Caco-2 (cell line): ENCODE results near the gene CLDN22. TPM values are rescaled to one million over a fixed set of nuclear protein-coding genes. Genes with fewer than 3 reads are reported as not detected.

Source experiments
- BruUV-seq: library from RNA; stranded (reverse); fragments of 400-500 nt; replicated peaks from 2 replicates; lab custom pipeline; 2021; lab: Mats Ljungman, UMichigan
- CTCF ChIA-PET: fragments of 300-600 bp; sonication (Branson Sonifier 250); formaldehyde crosslinking; loops from one replicate; lab custom pipeline; 2022; ENCODE audit warnings: antibody characterized with exemption; lab: Charles Lee
- POLR2A ChIA-PET: fragments of 300-600 bp; sonication (Branson Sonifier 250); formaldehyde crosslinking; loops from one replicate; lab custom pipeline; 2022; ENCODE audit warnings: antibody characterized with exemption; lab: Charles Lee
- DNase-seq, 2 experiments: peaks; one replicate each; pipeline versions ENCODE4 v3.0.0 to v3.0.0-alpha.2; 2020 to 2022
- H3K27me3 ChIP-seq: replicated peaks from 2 replicates; pipeline ENCODE4 v1.6.0; 2011; ENCODE audit warnings: low read length; ENCODE audit not compliant: control insufficient read depth, insufficient read depth
- H3K36me3 ChIP-seq: 2 replicates; pipeline ENCODE4 v1.5.1; 2011; ENCODE audit warnings: low read length; ENCODE audit not compliant: control insufficient read depth, insufficient read depth
- H3K4me1 ChIP-seq: fragments of 250-450 bp; sonication (Bioruptor Pico); 2 replicates; pipeline ENCODE4 v1.5.1; 2020; ENCODE audit warnings: mild to moderate bottlenecking
- H3K4me3 ChIP-seq: 2 replicates; pipeline ENCODE4 v1.5.1; 2011; ENCODE audit warnings: low read depth, mild to moderate bottlenecking, control low read depth, low read length
- H3K9me3 ChIP-seq: fragments of 250-450 bp; sonication (Bioruptor Pico); 2 replicates; pipeline ENCODE4 v1.5.1; 2020; ENCODE audit warnings: mild to moderate bottlenecking, moderate library complexity
- H3K27ac Mint-ChIP-seq: one replicate; pipeline ENCODE4 v1.8.0; 2022; ENCODE audit warnings: mixed read lengths; ENCODE audit not compliant: unreplicated experiment
- H3K27me3 Mint-ChIP-seq: one replicate; pipeline ENCODE4 v1.8.0; 2022; ENCODE audit warnings: mixed read lengths; ENCODE audit not compliant: insufficient read depth, unreplicated experiment
- H3K36me3 Mint-ChIP-seq: one replicate; pipeline ENCODE4 v1.8.0; 2022; ENCODE audit warnings: mild to moderate bottlenecking, mixed read lengths; ENCODE audit not compliant: insufficient read depth, unreplicated experiment
- H3K4me1 Mint-ChIP-seq: one replicate; pipeline ENCODE4 v1.8.0; 2022; ENCODE audit warnings: low read depth, mixed read lengths; ENCODE audit not compliant: unreplicated experiment
- H3K4me3 Mint-ChIP-seq: one replicate; pipeline ENCODE4 v1.8.0; 2022; ENCODE audit warnings: mild to moderate bottlenecking, moderate library complexity, mixed read lengths; ENCODE audit not compliant: unreplicated experiment
- H3K9me3 Mint-ChIP-seq: one replicate; pipeline ENCODE4 v1.8.0; 2022; ENCODE audit warnings: mixed read lengths; ENCODE audit not compliant: unreplicated experiment
- intact Hi-C: fragments of 100-400 bp; cut with micrococcal nuclease; formaldehyde crosslinking; loops from one replicate; pipeline ENCODE4 v1.10.0; 2022; ENCODE audit not compliant: unreplicated experiment
- total RNA-seq: library from RNA; stranded (reverse); gene quantifications from 2 replicates; pipeline ENCODE4 v1.2.3, GENCODE V29; 2022
- TF ChIP-seq, protein P1 (sequence below), 2 experiments: fragments of 200-600 bp in 1 of 2; IDR thresholded peaks; 1 replicate in 1 of 2; 2 replicates in 1 of 2; pipeline versions ENCODE4 v1.5.1 to v1.8.0; 2011 to 2022; ENCODE audit warnings: antibody characterized with exemption in 1 of 2, control low read depth in 1 of 2, inconsistent platforms in 1 of 2, low read depth in 1 of 2, low read length in 1 of 2, mild to moderate bottlenecking in 1 of 2, moderate library complexity in 1 of 2; ENCODE audit not compliant: insufficient read depth in 1 of 2, severe bottlenecking in 1 of 2, unreplicated experiment in 1 of 2

Gene CLDN22
- total RNA-seq, 1 experiment from 2014 or later: not detected

DNA sequence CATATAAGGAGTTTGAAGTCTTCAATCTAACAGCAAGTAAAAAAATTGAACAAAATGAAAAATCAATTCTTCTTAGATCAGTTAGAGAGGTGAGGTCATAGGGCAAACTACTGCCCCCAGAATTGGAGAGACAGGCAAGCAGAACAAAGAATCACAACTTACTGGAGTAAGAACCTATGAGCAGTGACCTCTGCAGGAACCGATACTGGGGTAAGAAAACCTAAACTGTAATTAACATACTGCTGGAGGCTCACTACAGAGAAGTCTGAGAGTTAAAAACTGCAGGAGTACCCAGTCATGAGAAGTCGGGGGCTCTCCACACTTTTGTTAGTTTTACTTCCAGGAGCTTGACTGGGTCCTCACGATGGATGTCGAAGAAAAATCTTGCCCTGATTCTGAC is 16.0 kb downstream of the CLDN22 start:
- ChIA-PET CTCF (no interaction called here), POLR2A (no interaction called here)
- Mint-ChIP-seq H3K36me3 (peaks cover 74% of the 10 kb centered on the region), H3K4me1 (no peaks in the 10 kb centered on the region), H3K27me3 (no peaks in the 10 kb centered on the region), H3K4me3 (no peak overlapping the region), H3K27ac (no peak overlapping the region), H3K9me3 (no peaks in the 10 kb centered on the region)
- Histone ChIP-seq H3K9me3 (no peaks in the 10 kb centered on the region), H3K36me3 (no peaks in the 10 kb centered on the region; the same call in none of the 2 replicates), H3K4me1 (no peaks in the 10 kb centered on the region), H3K4me3 (no peak overlapping the region), H3K27me3 (no peaks in the 10 kb centered on the region)
- TF ChIP-seq, protein P1, sequence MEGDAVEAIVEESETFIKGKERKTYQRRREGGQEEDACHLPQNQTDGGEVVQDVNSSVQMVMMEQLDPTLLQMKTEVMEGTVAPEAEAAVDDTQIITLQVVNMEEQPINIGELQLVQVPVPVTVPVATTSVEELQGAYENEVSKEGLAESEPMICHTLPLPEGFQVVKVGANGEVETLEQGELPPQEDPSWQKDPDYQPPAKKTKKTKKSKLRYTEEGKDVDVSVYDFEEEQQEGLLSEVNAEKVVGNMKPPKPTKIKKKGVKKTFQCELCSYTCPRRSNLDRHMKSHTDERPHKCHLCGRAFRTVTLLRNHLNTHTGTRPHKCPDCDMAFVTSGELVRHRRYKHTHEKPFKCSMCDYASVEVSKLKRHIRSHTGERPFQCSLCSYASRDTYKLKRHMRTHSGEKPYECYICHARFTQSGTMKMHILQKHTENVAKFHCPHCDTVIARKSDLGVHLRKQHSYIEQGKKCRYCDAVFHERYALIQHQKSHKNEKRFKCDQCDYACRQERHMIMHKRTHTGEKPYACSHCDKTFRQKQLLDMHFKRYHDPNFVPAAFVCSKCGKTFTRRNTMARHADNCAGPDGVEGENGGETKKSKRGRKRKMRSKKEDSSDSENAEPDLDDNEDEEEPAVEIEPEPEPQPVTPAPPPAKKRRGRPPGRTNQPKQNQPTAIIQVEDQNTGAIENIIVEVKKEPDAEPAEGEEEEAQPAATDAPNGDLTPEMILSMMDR (IDR thresholded peaks at IDR 0.05; ENCODE audit: insufficient read depth in 1 of 2, low read depth in 1 of 2, low read length in 1 of 2, severe bottlenecking in 1 of 2, unreplicated experiment in 1 of 2): no peak
- BruUV-seq: no TSS peak
- no peak for DNase-seq
- intact Hi-C loops: no loop called here

- no peaks in the 10 kb centered on the region for H3K9me3 ChIP-seq
- H3K27me3 Mint-ChIP-seq: no peaks in the 10 kb centered on the region
- ChIA-PET CTCF (no interaction called here), POLR2A (no interaction called here)
- H3K27ac Mint-ChIP-seq: no peak overlapping the region
- no peak overlapping the region for H3K4me3 ChIP-seq
- H3K4me3 Mint-ChIP-seq: no peak overlapping the region
- intact Hi-C loops: no loop called here
- H3K27me3 ChIP-seq: no peaks in the 10 kb centered on the region
- peaks cover 74% of the 10 kb centered on the region for H3K36me3 Mint-ChIP-seq
- H3K36me3 ChIP-seq: no peaks in the 10 kb centered on the region; the same call in none of the 2 replicates
- TF ChIP-seq, protein P1 (IDR thresholded peaks at IDR 0.05; ENCODE audit: insufficient read depth in 1 of 2, low read depth in 1 of 2, low read length in 1 of 2, severe bottlenecking in 1 of 2, unreplicated experiment in 1 of 2): no peak
- DNase-seq: no peak
- no peaks in the 10 kb centered on the region for H3K4me1 Mint-ChIP-seq
- no peaks in the 10 kb centered on the region for H3K9me3 Mint-ChIP-seq
- no peaks in the 10 kb centered on the region for H3K4me1 ChIP-seq
- BruUV-seq: no TSS peak
Observed at GRCh38 chr4:183303301-183303700, 16.8 kb downstream of the CLDN22 start.

- Histone ChIP-seq H3K9me3 (no peaks in the 10 kb centered on the region), H3K4me3 (no peak overlapping the region), H3K36me3 (peaks cover 1% of the 10 kb centered on the region), H3K27me3 (no peaks in the 10 kb centered on the region), H3K4me1 (peaks cover 8% of the 10 kb centered on the region; the same call in 1 of the 2 replicates)
- Mint-ChIP-seq H3K4me3 (no peak overlapping the region), H3K27me3 (no peaks in the 10 kb centered on the region), H3K4me1 (no peaks in the 10 kb centered on the region), H3K27ac (no peak overlapping the region), H3K36me3 (peaks cover 77% of the 10 kb centered on the region), H3K9me3 (no peaks in the 10 kb centered on the region)
- ChIA-PET POLR2A (no interaction called here), CTCF (interaction anchor here (1.2 kb wide), 1 partner anchor 39 kb away, joined by 3 read pairs; no protein-coding TSS in a partner anchor)
- intact Hi-C loops: no loop called here
- no TSS peak for BruUV-seq
- TF ChIP-seq, protein P1 (IDR thresholded peaks at IDR 0.05; ENCODE audit: insufficient read depth in 1 of 2, low read depth in 1 of 2, low read length in 1 of 2, severe bottlenecking in 1 of 2, unreplicated experiment in 1 of 2): no peak
- no peak for DNase-seq
Observed at GRCh38 chr4:183300655-183301054, 19.4 kb downstream of the CLDN22 start.
